Aorta (tissue), 5 donors: ENCODE measurements around the gene ECHS1. TPM values are rescaled to one million over a fixed set of nuclear protein-coding genes. Genes with fewer than 3 reads are reported as not detected.

Source experiments
- ATAC-seq: fragments of 200-7000 bp; cut with Tn5 transposase; one replicate; pipeline ENCODE4 v1.9.1; 2022; ENCODE audit warnings: moderate library complexity; ENCODE audit not compliant: low FRiP score
- DNase-seq, 2 donors: peaks; one replicate each; pipeline ENCODE4 v3.0.0-alpha.2; 2020
- H3K27ac ChIP-seq, 2 donors: one replicate each; pipeline ENCODE4 v1.5.1; 2013; ENCODE audit warnings: low read length in 2 of 2, mild to moderate bottlenecking in 2 of 2, moderate library complexity in 2 of 2, control low read depth in 1 of 2, inconsistent platforms in 1 of 2, low read depth in 1 of 2
- H3K27me3 ChIP-seq, 2 donors: one replicate each; pipeline ENCODE4 v1.6.1; 2013; ENCODE audit warnings: control low read depth in 1 of 2, low read length in 1 of 2, mild to moderate bottlenecking in 1 of 2, moderate library complexity in 1 of 2; ENCODE audit not compliant: insufficient read depth in 2 of 2, control insufficient read depth in 1 of 2
- H3K36me3 ChIP-seq, 2 donors: one replicate each; pipeline ENCODE4 v1.6.1; 2013; ENCODE audit warnings: control low read depth in 1 of 2, low read length in 1 of 2, mild to moderate bottlenecking in 1 of 2; ENCODE audit not compliant: insufficient read depth in 2 of 2, control insufficient read depth in 1 of 2
- H3K4me1 ChIP-seq, 2 donors: one replicate each; pipeline ENCODE4 v1.6.1; 2013; ENCODE audit warnings: low read length in 2 of 2, control low read depth in 1 of 2, mild to moderate bottlenecking in 1 of 2, moderate library complexity in 1 of 2; ENCODE audit not compliant: insufficient read depth in 2 of 2, control insufficient read depth in 1 of 2
- H3K4me3 ChIP-seq, 2 donors: one replicate each; pipeline ENCODE4 v1.5.1; 2013; ENCODE audit warnings: low read length in 2 of 2, control low read depth in 1 of 2, mild to moderate bottlenecking in 1 of 2
- H3K9me3 ChIP-seq: one replicate; pipeline ENCODE4 v1.6.1; 2013; ENCODE audit warnings: mild to moderate bottlenecking, low read length; ENCODE audit not compliant: control insufficient read depth
- WGBS, 2 donors: extraction: QIAGEN DNeasy Blood & Tissue Kit; methylation state at CpG; one replicate each; pipeline ENCODE4 v1.1.7; 2013; 5-methylcytosine and 5-hydroxymethylcytosine counted together
- intact Hi-C, 2 donors: fragments of 100-400 bp; cut with DNase I; formaldehyde crosslinking; loops; one replicate each; pipeline versions ENCODE4 v1.14.2 to v1.15.0; 2022
- polyA plus RNA-seq, 2 donors: library from polyadenylated mRNA; stranded (reverse); fragments of 200-250 nt; gene quantifications; one replicate each; pipeline ENCODE4 v1.2.3, GENCODE V29; 2013
- total RNA-seq, 2 donors: library from RNA; stranded (reverse); fragmentation: NEBNext Ultra II Directional; extraction: Animal tissue kit (Norgen Biotek cat#: 25700); gene quantifications; one replicate each; pipeline ENCODE4 v1.2.1, GENCODE V29; 2021
- donor health status: healthy with polysubstance abuse.
- donor health status: Bipolar disorder and iron deficiency.
- donor health status: DM: no; HTN: no; CAD: no.
- donor health status: DM: no; HTN: no; CAD: no.
- donor health status: DM: yes; HTN: yes; CAD: no.

ECHS1 gene
- total and polyA plus RNA-seq, 4 donors, result 34.3 to 93.7 (median 52.5) TPM

DNA sequence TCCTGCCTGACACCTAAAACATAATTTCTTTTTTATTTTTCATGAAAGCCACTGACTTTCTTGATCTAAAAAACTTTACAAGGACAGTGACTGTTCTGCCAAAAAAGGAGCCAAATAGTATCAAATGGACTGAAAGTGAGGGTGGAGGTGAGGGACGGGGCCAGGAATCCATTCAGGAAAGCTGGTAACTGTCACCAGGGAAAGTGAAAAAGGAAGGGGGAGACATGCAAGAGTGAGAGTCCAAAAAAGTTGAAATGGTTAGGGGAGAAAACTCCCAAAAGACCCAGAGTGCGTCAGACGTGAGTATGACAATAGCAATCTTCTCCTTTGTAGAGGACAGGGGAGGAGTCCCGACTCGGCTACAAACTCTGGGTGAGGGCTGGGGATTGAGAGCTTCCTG, 28.9 kb downstream of the ECHS1 start:
- no peaks in the 10 kb centered on the region for H3K4me1 ChIP-seq
- no peak overlapping the region for H3K4me3 ChIP-seq
- no peaks in the 10 kb centered on the region for H3K36me3 ChIP-seq
- ATAC-seq (no peak), DNase-seq (no peak)
- H3K9me3 ChIP-seq, result no peaks in the 10 kb centered on the region
- H3K27me3 ChIP-seq, result no peaks in the 10 kb centered on the region
- intact Hi-C loops, result no loop called here
- WGBS, 2 donors, result 68 to 73% methylated on average over 5 of the region's 5 CpGs
- no peak overlapping the region for H3K27ac ChIP-seq

DNA sequence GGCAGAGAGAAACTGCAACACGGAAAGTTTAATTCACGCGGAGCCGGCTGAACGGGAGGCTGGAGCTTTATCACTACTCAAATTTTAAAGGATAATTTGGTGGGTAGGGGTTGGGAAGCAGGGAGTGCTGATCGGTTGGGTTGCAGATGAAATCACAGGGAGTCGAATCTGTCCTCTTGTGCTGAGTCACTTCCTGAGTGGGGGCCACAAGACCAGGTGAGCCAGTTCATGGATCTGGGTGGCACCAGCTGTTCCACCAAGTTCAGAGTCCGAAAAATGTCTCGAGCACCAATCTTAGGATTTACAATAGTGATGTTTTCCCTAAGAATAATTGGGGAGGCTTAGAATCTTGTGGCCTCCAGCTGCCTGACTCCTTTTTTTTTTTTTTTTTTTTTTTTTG, 29.6 kb downstream of the ECHS1 start:
- DNase-seq, result no peak
- no peak overlapping the region for H3K27ac ChIP-seq
- H3K9me3 ChIP-seq, result no peaks in the 10 kb centered on the region
- ATAC-seq, result no peak
- 65 to 68% methylated on average over 9 of the region's 9 CpGs for WGBS, 2 donors
- no peaks in the 10 kb centered on the region for H3K36me3 ChIP-seq
- H3K4me1 ChIP-seq, result no peaks in the 10 kb centered on the region
- H3K4me3 ChIP-seq, result no peak overlapping the region
- H3K27me3 ChIP-seq, result no peaks in the 10 kb centered on the region
- intact Hi-C loops, result no loop called here

DNA sequence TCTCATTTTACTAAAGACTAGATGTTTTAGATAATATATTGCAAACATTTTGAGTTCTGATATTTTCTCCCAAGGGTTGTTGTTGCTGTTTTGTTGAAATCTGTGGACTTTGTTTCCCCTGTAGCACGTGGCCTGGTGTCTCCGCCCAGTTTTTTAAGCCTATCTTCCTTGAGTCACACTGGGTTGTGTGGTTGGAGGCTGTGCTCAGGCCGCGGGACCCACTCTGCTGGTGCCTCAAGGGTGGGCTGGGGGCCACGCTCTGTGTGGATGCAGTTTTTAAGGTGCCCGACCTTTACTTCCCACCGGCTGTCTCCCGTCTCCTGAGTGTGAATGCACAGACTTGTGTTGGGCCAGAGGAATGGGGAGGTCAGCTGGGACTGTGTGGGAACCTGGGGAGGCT, 30.2 kb downstream of the ECHS1 start:
- Histone ChIP-seq H3K4me3 (no peak overlapping the region), H3K9me3 (no peaks in the 10 kb centered on the region), H3K27ac (no peak overlapping the region), H3K27me3 (no peaks in the 10 kb centered on the region), H3K36me3 (no peaks in the 10 kb centered on the region), H3K4me1 (no peaks in the 10 kb centered on the region)
- DNase-seq (no peak), ATAC-seq (no peak)
- intact Hi-C loops, result no loop called here
- whole genome bisulfite sequencing, 2 donors, result 71 to 74% methylated on average over 8 of the region's 8 CpGs

DNA sequence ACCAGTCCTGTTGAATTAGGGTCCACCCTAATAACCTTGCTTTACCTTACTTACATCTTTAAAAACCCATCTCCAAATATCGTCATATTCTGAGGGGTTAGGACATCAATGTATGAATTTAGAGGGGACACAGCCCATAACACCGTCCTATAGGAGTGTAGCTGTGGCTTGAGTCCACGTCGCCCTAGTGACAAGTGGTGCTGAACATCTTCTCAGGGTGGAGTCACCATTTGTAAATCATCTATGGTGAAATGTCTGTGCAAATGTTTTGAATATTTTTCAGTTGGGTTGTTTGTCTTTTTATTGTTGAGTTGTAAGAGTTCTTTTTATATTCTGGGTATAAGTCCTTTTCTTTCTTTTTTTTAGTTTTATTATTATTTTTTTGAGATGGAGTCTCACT, 31.2 kb downstream of the ECHS1 start:
- intact Hi-C loops, result no loop called here
- Histone ChIP-seq H3K4me3 (no peak overlapping the region), H3K9me3 (no peaks in the 10 kb centered on the region), H3K36me3 (no peaks in the 10 kb centered on the region), H3K27ac (no peak overlapping the region), H3K4me1 (no peaks in the 10 kb centered on the region), H3K27me3 (no peaks in the 10 kb centered on the region)
- WGBS, 2 donors, result 86 to 87% methylated on average over 4 of the region's 4 CpGs
- no peak for DNase-seq
- no peak for ATAC-seq

DNA sequence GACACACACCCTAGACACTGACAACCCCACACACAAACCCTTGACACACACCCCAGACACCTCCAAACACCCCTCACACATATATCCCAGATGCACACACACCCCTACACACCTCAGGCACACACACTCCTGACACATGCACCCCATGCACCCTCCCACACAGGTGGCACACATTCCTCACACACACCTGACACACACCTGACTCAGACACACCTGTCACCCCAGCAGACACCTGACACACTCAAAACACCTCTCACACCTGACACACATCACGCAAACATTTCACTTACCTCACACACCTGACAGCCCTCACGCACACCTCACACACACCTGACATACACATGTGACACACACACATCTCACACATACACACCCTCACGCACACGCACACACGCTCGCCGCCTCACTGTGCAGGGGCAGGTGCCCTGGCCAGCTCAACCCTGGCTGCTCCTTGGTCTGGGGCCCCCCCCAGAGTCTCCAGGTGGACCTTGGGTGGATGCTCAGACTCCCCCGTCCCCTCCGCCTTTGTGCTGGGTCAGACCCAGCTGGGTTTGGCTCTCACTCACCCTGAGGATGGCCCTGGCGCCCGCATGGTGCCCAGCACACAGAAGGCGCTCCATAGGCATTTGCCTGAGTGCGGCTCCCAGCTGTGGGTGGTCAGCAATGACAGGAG, 33.3 kb downstream of the ECHS1 start:
- H3K36me3 ChIP-seq, result no peaks in the 10 kb centered on the region
- no peaks in the 10 kb centered on the region for H3K9me3 ChIP-seq
- H3K4me3 ChIP-seq, result no peak overlapping the region
- intact Hi-C loops, result no loop called here
- H3K4me1 ChIP-seq, result no peaks in the 10 kb centered on the region
- H3K27me3 ChIP-seq, result no peaks in the 10 kb centered on the region
- ATAC-seq (no peak), DNase-seq (no peak)
- H3K27ac ChIP-seq, result no peak overlapping the region
- 90 to 93% methylated on average over 13 of the region's 13 CpGs for WGBS, 2 donors

DNA sequence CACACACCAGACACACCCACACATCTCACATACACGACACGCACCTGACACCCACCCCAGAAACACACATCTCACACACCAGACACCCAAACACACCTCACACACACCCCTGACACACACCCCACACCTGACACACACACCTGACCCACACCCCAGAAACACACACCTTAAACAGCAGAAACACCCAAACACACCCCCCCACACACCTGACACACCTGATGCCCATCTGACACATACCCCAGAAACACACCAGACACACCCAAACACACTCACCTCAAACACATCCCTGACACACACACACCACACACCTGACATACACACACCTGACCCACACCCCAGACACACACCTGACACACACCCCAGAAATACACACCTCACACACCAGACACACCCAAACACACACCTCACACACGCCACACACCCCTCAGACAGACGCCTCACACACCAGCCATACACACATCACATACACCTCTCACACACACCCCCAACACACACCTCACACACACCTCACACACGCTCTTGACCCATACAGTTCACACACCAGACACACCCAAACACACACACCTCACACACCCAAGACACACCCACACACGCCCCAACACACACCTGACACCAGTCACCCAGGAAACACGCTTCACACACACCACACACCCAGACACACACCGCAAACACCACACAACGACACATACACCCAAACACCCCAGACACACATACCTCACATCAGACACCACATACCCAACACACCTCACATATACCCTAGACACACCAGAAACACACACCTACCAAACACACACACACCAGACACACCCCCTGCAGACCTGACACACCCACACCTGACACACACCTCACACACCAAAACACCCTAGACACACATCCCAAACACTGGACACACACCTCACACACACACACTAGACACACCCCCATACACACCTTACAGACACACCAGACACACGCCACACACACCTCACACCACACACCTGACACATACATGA, 34.8 kb downstream of the ECHS1 start:
- Histone ChIP-seq H3K4me1 (no peaks in the 10 kb centered on the region), H3K4me3 (no peak overlapping the region), H3K9me3 (no peaks in the 10 kb centered on the region), H3K27me3 (no peaks in the 10 kb centered on the region), H3K27ac (no peak overlapping the region), H3K36me3 (no peaks in the 10 kb centered on the region)
- no peak for ATAC-seq
- intact Hi-C loops, result no loop called here
- 91 to 92% methylated on average over 10 of the region's 10 CpGs for WGBS, 2 donors
- DNase-seq, result no peak

DNA sequence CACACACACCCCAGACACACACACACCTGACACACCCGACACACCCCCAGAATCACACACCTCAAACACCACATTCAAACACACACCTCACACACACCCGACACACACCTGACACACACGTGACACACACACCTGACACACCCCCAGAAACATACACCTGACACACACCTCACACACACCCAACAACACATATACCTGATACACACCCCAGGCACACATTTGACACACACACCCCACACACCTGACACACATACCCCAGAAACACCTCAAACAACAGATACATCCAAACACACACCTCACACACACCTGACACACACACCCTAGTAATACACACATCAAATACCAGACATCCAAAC, 35.8 kb downstream of the ECHS1 start:
- WGBS, 2 donors, result 84 to 86% methylated on average over 3 of the region's 3 CpGs
- no peaks in the 10 kb centered on the region for H3K4me1 ChIP-seq

DNA sequence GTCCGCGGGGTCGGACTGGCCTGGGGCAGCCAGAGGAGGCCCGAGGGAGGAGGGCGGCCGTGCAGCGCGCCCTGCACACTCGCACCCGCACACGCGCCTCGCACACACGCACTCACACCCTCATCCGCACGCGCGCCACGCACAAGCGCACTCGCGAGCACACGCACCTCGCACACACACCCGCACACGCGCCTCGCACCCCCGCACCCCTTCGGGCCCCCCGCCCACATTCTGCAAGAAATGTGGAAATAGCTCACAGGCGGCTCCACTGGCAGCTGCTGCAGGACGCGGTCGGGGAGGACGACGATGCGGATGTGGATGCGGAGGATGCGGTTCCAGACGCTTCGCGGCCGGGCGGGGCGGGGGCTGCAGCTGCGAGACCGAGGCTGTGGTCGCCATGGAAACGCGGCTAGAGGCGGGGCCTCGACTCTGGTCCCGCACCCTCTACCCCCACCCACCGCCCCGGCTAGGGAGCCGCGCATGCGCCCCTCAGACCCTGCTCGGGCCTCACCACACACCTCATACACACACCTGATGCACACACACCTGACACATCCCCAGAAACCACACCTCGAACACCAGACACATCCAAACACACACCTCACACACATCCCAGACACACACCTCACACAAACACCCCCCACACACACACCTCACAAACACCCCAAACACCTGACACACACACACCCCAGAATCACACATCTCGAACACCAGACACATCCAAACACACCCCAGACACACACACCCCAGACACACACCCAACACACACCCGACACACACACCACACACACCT, 36.4 kb downstream of the ECHS1 start, which contains the start of gene CALY:
TSS of gene CALY (minus strand) at position 320 of the 793 bp plus-strand sequence. CDS start 7,907 bp downstream, outside the sequence.
- Histone ChIP-seq H3K9me3 (no peaks in the 10 kb centered on the region), H3K4me3 (no peak within 1 kb of the TSS), H3K4me1 (no peaks in the 10 kb centered on the region), H3K27ac (no peak within 1 kb of the TSS), H3K27me3 (no peaks in the 10 kb centered on the region), H3K36me3 (no peaks in the 10 kb centered on the region)
- 13 to 16% methylated on average over 61 to 63 of the region's 63 CpGs for WGBS, 2 donors
- DNase-seq (no peak), ATAC-seq (peak; percentile 8)
- intact Hi-C loops, result no loop called here

More for the DNA sequence above, 35.8 kb downstream of the ECHS1 start:
- Histone ChIP-seq H3K27me3 (no peaks in the 10 kb centered on the region), H3K9me3 (no peaks in the 10 kb centered on the region), H3K27ac (no peak overlapping the region), H3K4me3 (no peak overlapping the region), H3K36me3 (no peaks in the 10 kb centered on the region)
- intact Hi-C loops, result no loop called here
- DNase-seq (no peak), ATAC-seq (no peak)
